Endothelial cell of umbilical vein (primary cell): Measurements from ENCODE around the gene PRF1. TPM values are rescaled to one million over a fixed set of nuclear protein-coding genes. Genes with fewer than 3 reads are reported as not detected.

Source experiments
- BruUV-seq: library from RNA; stranded (reverse); fragments of 400-500 nt; replicated peaks from 2 replicates; lab custom pipeline; 2021; lab: Mats Ljungman, UMichigan
- CTCF ChIA-PET: fragments of 300-600, 350-600 bp; sonication (Branson Sonifier 250); formaldehyde crosslinking; loops from one replicate; lab custom pipeline; 2021; ENCODE audit warnings: antibody characterized with exemption, inconsistent platforms; lab: Charles Lee
- POLR2A ChIA-PET: fragments of 300-600, 350-600 bp; sonication (Branson Sonifier 250); formaldehyde crosslinking; loops from one replicate; lab custom pipeline; 2021; ENCODE audit warnings: antibody characterized with exemption, inconsistent platforms; lab: Charles Lee
- DNase-seq: peaks from one replicate; pipeline ENCODE4 v3.0.0-alpha.2; 2011; ENCODE audit warnings: low read depth, low spot score
- FAIRE-seq: peaks from 2 replicates; lab custom pipeline; 2011; peaks lifted over from hg19 to GRCh38; lab: Jason Lieb, UNC
- H2AFZ ChIP-seq: 2 replicates; pipeline ENCODE4 v1.6.0; 2012; ENCODE audit warnings: low read depth, low read length, control low read depth, inconsistent platforms
- H3K27ac ChIP-seq: 2 replicates; pipeline ENCODE4 v1.5.1; 2011; ENCODE audit warnings: low read depth, mild to moderate bottlenecking, control low read depth, low read length, moderate library complexity; ENCODE audit not compliant: insufficient read depth
- H3K27me3 ChIP-seq, 2 experiments: 2 replicates each; pipeline versions ENCODE4 v1.6.0 to v1.6.1; 2011; ENCODE audit warnings: low read length in 2 of 2, mixed read lengths in 1 of 2; ENCODE audit not compliant: control insufficient read depth in 2 of 2, insufficient read depth in 2 of 2
- H3K36me3 ChIP-seq, 2 experiments: 2 replicates in 1 of 2; 3 replicates in 1 of 2; pipeline ENCODE4 v1.5.1; 2011; ENCODE audit warnings: low read length in 2 of 2, mild to moderate bottlenecking in 1 of 2, moderate library complexity in 1 of 2; ENCODE audit not compliant: control insufficient read depth in 2 of 2, insufficient read depth in 2 of 2; ENCODE audit errors: extremely low read depth in 1 of 2
- H3K4me1 ChIP-seq: 3 replicates; pipeline ENCODE4 v1.5.1; 2011; ENCODE audit warnings: mild to moderate bottlenecking, low read length; ENCODE audit not compliant: control insufficient read depth, insufficient read depth; ENCODE audit errors: extremely low read depth
- H3K4me2 ChIP-seq: 2 replicates; pipeline ENCODE4 v1.6.1; 2011; ENCODE audit warnings: low read length, control low read depth, mixed read lengths; ENCODE audit not compliant: insufficient read depth
- H3K4me3 ChIP-seq, 3 experiments: fragments of 200-600 bp in 1 of 3; sonication (generic), shearing (Covaris generic) in 1 of 3; replicated peaks in 1 of 3; 2 replicates each; pipeline ENCODE4 v1.5.1; 2011 to 2016; ENCODE audit warnings: control low read depth in 3 of 3, low read length in 3 of 3, mild to moderate bottlenecking in 2 of 3, inconsistent platforms in 1 of 3, low read depth in 1 of 3, moderate library complexity in 1 of 3; ENCODE audit not compliant: insufficient read depth in 1 of 3
- H3K79me2 ChIP-seq: 2 replicates; pipeline ENCODE4 v1.6.0; 2012; ENCODE audit warnings: low read length, inconsistent platforms; ENCODE audit not compliant: control insufficient read depth, insufficient read depth
- H3K9ac ChIP-seq: replicated peaks from 2 replicates; pipeline ENCODE3; 2011; ENCODE audit warnings: low read length, control low read depth; ENCODE audit not compliant: insufficient read depth; ENCODE audit errors: extremely low read depth
- H3K9me1 ChIP-seq: replicated peaks from 3 replicates; pipeline ENCODE4 v1.6.0; 2011; ENCODE audit warnings: mild to moderate bottlenecking, low read length; ENCODE audit not compliant: control insufficient read depth, insufficient read depth; ENCODE audit errors: extremely low read depth
- H3K9me3 ChIP-seq: replicated peaks from 2 replicates; pipeline ENCODE4 v1.5.1; 2012; ENCODE audit warnings: low read length, inconsistent platforms; ENCODE audit not compliant: control insufficient read depth, insufficient read depth
- H4K20me1 ChIP-seq: replicated peaks from 2 replicates; pipeline ENCODE3; 2011; ENCODE audit warnings: mild to moderate bottlenecking, low read length; ENCODE audit not compliant: control insufficient read depth, insufficient read depth; ENCODE audit errors: extremely low read depth
- CTCF ChIP-seq, 2 donors: IDR thresholded peaks; 1 replicate in 1 of 2; 2 replicates in 1 of 2; pipeline ENCODE4 v1.5.1; 2011; ENCODE audit warnings: low read length in 2 of 2, mild to moderate bottlenecking in 2 of 2, moderate library complexity in 2 of 2, control low read depth in 1 of 2, inconsistent platforms in 1 of 2, low read depth in 1 of 2; ENCODE audit not compliant: insufficient read depth in 1 of 2; ENCODE audit errors: extremely low read depth in 1 of 2
- EZH2 ChIP-seq: IDR thresholded peaks from 2 replicates; pipeline ENCODE4 v1.6.1; 2012; ENCODE audit warnings: borderline replicate concordance, low read depth, mild to moderate bottlenecking, moderate library complexity, low read length, inconsistent platforms; ENCODE audit not compliant: severe bottlenecking
- FOS ChIP-seq: IDR thresholded peaks from 2 replicates; pipeline ENCODE4 v1.6.1; 2011; ENCODE audit warnings: mild to moderate bottlenecking, low read length, moderate library complexity, borderline replicate concordance; ENCODE audit not compliant: insufficient read depth
- GATA2 ChIP-seq: IDR thresholded peaks from 2 replicates; pipeline ENCODE4 v1.7.0; 2011; ENCODE audit warnings: low read depth, mild to moderate bottlenecking, moderate library complexity, mixed read lengths, low read length; ENCODE audit not compliant: insufficient read length, insufficient read depth
- JUN ChIP-seq: IDR thresholded peaks from 2 replicates; pipeline ENCODE4 v1.6.1; 2011; ENCODE audit warnings: borderline replicate concordance, low read depth; ENCODE audit not compliant: insufficient read length, insufficient read depth
- MYC ChIP-seq: IDR thresholded peaks from one replicate; pipeline ENCODE4 v1.6.1; 2011; ENCODE audit warnings: mild to moderate bottlenecking, low read depth, low read length
- POLR2A ChIP-seq: IDR thresholded peaks from 2 replicates; pipeline ENCODE4 v1.6.1; 2012; ENCODE audit warnings: low read depth, mild to moderate bottlenecking, control low read depth, low read length
- POLR2AphosphoS5 ChIP-seq: IDR thresholded peaks from 2 replicates; pipeline ENCODE4 v1.6.1; 2012; ENCODE audit warnings: low read depth, mild to moderate bottlenecking, control low read depth, low read length, moderate library complexity; ENCODE audit not compliant: insufficient read depth
- dilution Hi-C: fragments of 300-500 bp; cut with MboI; formaldehyde crosslinking; loops from one replicate; pipeline ENCODE4 v1.15.0; 2019; ENCODE audit warnings: low sequenced_read_pairs; ENCODE audit not compliant: extremely low pct_ligation_motif_present
- intact Hi-C: fragments of 100-400 bp; cut with micrococcal nuclease; formaldehyde crosslinking; loops from one replicate; pipeline ENCODE4 v1.10.0; 2022
- polyA plus RNA-seq, 4 experiments: library from polyadenylated mRNA; depleted of rRNA in 3 of 4; stranded (reverse) in 3 of 4; unstranded in 1 of 4; fragments of >200 nt; gene quantifications; 2 replicates each; pipeline versions ENCODE4 v1.2.1 to v1.2.3, GENCODE V29; 2011 to 2012; ENCODE audit warnings: missing spikeins in 1 of 4
- total RNA-seq: library from RNA; stranded (reverse); gene quantifications from 2 replicates; pipeline ENCODE4 v1.2.3, GENCODE V29; 2021
- TF ChIP-seq, protein P1 (sequence below): IDR thresholded peaks from 2 replicates; pipeline ENCODE4 v1.6.1; 2011; ENCODE audit not compliant: insufficient read depth, insufficient read length

The PRF1 gene
- total and polyA plus RNA-seq, 2 donors (not counting 3 experiments of a cell fraction or from before 2014, with no cell fraction given), result not detected

DNA sequence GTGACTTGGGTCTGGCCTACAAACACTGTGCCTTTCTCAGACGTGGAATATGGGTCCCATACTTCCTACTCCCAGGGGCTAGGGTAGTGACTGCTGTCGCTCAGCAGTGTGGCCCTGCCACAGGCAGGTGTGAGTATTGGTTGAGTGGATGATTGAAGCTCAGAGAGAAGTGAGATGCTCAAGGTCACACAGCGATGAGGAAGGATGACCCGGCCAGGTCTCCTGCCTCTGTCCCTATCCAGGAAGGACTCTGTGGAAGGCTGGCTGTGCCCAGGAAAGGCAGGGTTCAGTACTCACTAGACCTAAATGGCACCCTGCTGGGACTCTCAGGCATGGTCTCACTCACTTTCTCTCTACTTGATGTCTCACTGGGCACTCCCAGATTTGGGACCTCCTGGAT, 2.8 kb downstream of the PRF1 start:
- no TSS peak for BruUV-seq

More for the DNA sequence above, 2.8 kb downstream of the PRF1 start:
- no peak overlapping the region for H3K9ac ChIP-seq
- H3K79me2 ChIP-seq, result no peaks in the 10 kb centered on the region
- H3K4me1 ChIP-seq, result no peaks in the 10 kb centered on the region
- peaks cover 3 to 4% of the 10 kb centered on the region in 2 experiments for H3K27me3 ChIP-seq
- no peak overlapping the region for H3K4me3 ChIP-seq
- no peaks in the 10 kb centered on the region for H3K9me1 ChIP-seq
- POLR2A ChIA-PET, result no interaction called here
- dilution Hi-C loops, result no loop called here
- CTCF ChIA-PET, result no interaction called here
- H3K9me3 ChIP-seq, result no peaks in the 10 kb centered on the region
- H3K4me2 ChIP-seq, result no peak overlapping the region
- no peak for FAIRE-seq
- intact Hi-C loops, result no loop called here
- H2AFZ ChIP-seq, result no peak overlapping the region
- H3K27ac ChIP-seq, result no peak overlapping the region
- no peaks in the 10 kb centered on the region for H3K36me3 ChIP-seq
- TF ChIP-seq JUN, result no peak
- TF ChIP-seq GATA2, result no peak
- no peak for TF ChIP-seq MYC
- TF ChIP-seq, protein P1, sequence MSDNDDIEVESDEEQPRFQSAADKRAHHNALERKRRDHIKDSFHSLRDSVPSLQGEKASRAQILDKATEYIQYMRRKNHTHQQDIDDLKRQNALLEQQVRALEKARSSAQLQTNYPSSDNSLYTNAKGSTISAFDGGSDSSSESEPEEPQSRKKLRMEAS, result no peak
- TF ChIP-seq CTCF (IDR thresholded peaks at IDR 0.05; ENCODE audit: extremely low read depth in 1 of 2, insufficient read depth in 1 of 2, low read depth in 1 of 2, low read length in 2 of 2), result no peak
- TF ChIP-seq EZH2, result no peak
- TF ChIP-seq FOS, result no peak
- no peak for TF ChIP-seq POLR2A
- no peak for TF ChIP-seq POLR2AphosphoS5
- no peak for DNase-seq
- H4K20me1 ChIP-seq, result no peaks in the 10 kb centered on the region
